HepG2 (cell line): ENCODE data around the gene KLF7. TPM values are rescaled to one million over a fixed set of nuclear protein-coding genes. Genes with fewer than 3 reads are reported as not detected.

Source experiments
- BCL6 ChIP-seq: IDR thresholded peaks from 2 replicates; pipeline ENCODE4 v1.6.1; 2016; ENCODE audit warnings: missing genetic modification reagents, missing compliant biosample characterization
- CEBPB ChIP-seq: IDR thresholded peaks from 2 replicates; pipeline ENCODE4 v1.6.1; 2011; ENCODE audit warnings: low read depth, low read length, improper control_type of control experiment, borderline replicate concordance
- ELF4 ChIP-seq: sonication (generic); formaldehyde crosslinking; IDR thresholded peaks from 2 replicates; pipeline ENCODE4 v1.5.0; 2020; ENCODE audit warnings: missing genetic modification reagents, mild to moderate bottlenecking, moderate library complexity, borderline replicate concordance
- FOXO1 ChIP-seq: sonication (generic); formaldehyde crosslinking; IDR thresholded peaks from 2 replicates; pipeline ENCODE4 v1.4.0; 2020; ENCODE audit warnings: missing genetic modification reagents
- HDAC6 ChIP-seq: fragments of 200-600 bp; sonication (generic); IDR thresholded peaks from 2 replicates; pipeline ENCODE4 v1.7.0; 2017; ENCODE audit warnings: mild to moderate bottlenecking, antibody characterized with exemption, low read length, low read depth
- KDM3A ChIP-seq: IDR thresholded peaks from 2 replicates; pipeline ENCODE4 v1.6.1; 2018; ENCODE audit warnings: low read depth, missing compliant biosample characterization
- MTF2 ChIP-seq: sonication (generic); formaldehyde crosslinking; IDR thresholded peaks from 2 replicates; pipeline ENCODE4 v1.5.0; 2020; ENCODE audit warnings: missing genetic modification reagents, borderline replicate concordance
- NR2F6 ChIP-seq, 2 experiments: IDR thresholded peaks; 2 replicates each; pipeline ENCODE4 v1.6.1; 2016; ENCODE audit warnings: antibody characterized with exemption in 1 of 2, mild to moderate bottlenecking in 1 of 2
- RARG ChIP-seq: sonication (generic); formaldehyde crosslinking; IDR thresholded peaks from 2 replicates; pipeline ENCODE4 v1.4.0; 2020; ENCODE audit warnings: low read depth, mild to moderate bottlenecking, missing genetic modification reagents
- ZBTB38 ChIP-seq: sonication (generic); formaldehyde crosslinking; IDR thresholded peaks from 2 replicates; pipeline ENCODE4 v1.5.1; 2020; ENCODE audit warnings: mild to moderate bottlenecking, missing genetic modification reagents
- ZKSCAN5 ChIP-seq: sonication (generic); formaldehyde crosslinking; IDR thresholded peaks from 2 replicates; pipeline ENCODE4 v1.5.1; 2020; ENCODE audit warnings: mild to moderate bottlenecking, missing genetic modification reagents
- ZNF143 ChIP-seq: sonication (generic); formaldehyde crosslinking; IDR thresholded peaks from 2 replicates; pipeline ENCODE4 v1.4.0; 2020; ENCODE audit warnings: missing genetic modification reagents
- ZNF607 ChIP-seq: sonication (generic); formaldehyde crosslinking; IDR thresholded peaks from 2 replicates; pipeline ENCODE4 v1.5.1; 2020; ENCODE audit warnings: missing genetic modification reagents, mild to moderate bottlenecking, borderline replicate concordance
- ZSCAN25 ChIP-seq: sonication (generic); formaldehyde crosslinking; IDR thresholded peaks from 2 replicates; pipeline ENCODE4 v1.8.0; 2022; ENCODE audit warnings: mild to moderate bottlenecking, missing genetic modification reagents
- polyA plus RNA-seq, 8 experiments: library from polyadenylated mRNA; depleted of rRNA in 3 of 8; stranded (reverse) in 7 of 8; unstranded in 1 of 8; fragments of >200 nt; fragmentation: Illumina TruSeq in 4 of 8; extraction: Trizol in 4 of 8; gene quantifications; 2 replicates each; pipeline versions ENCODE4 v1.2.1 to v1.2.3, GENCODE V29; 2011 to 2016; ENCODE audit warnings: low read depth in 4 of 8, missing spikeins in 1 of 8, mixed read lengths in 1 of 8; ENCODE audit not compliant: insufficient read depth in 1 of 8
- total RNA-seq, 5 experiments: library from RNA; depleted of rRNA; stranded (reverse); fragments of >200 nt; fragmentation: Illumina TruSeq; extraction: Trizol; gene quantifications; 2 replicates each; pipeline ENCODE4 v1.2.3, GENCODE V29; 2016; ENCODE audit warnings: low read depth in 1 of 5
- TF ChIP-seq, protein P1 (sequence below): sonication (generic); formaldehyde crosslinking; IDR thresholded peaks from 2 replicates; pipeline ENCODE4 v1.4.0; 2020; ENCODE audit warnings: missing genetic modification reagents, mild to moderate bottlenecking, borderline replicate concordance
- TF ChIP-seq, protein P2 (sequence below): sonication (generic); formaldehyde crosslinking; IDR thresholded peaks from 2 replicates; pipeline ENCODE4 v1.5.0; 2020; ENCODE audit warnings: missing genetic modification reagents
- TF ChIP-seq, protein P3 (sequence below): sonication (generic); formaldehyde crosslinking; IDR thresholded peaks from 2 replicates; pipeline ENCODE4 v1.4.0; 2020; ENCODE audit warnings: missing genetic modification reagents, borderline replicate concordance
- TF ChIP-seq, protein P4 (sequence below): sonication (generic); formaldehyde crosslinking; IDR thresholded peaks from 2 replicates; pipeline ENCODE4 v1.5.1; 2020; ENCODE audit warnings: mild to moderate bottlenecking, missing genetic modification reagents, borderline replicate concordance

Gene KLF7
- total and polyA plus RNA-seq, 2 of the 13 experiments (the other 11 are each of a cell fraction or from before 2014, with no cell fraction given) = 2.6 to 5.4 TPM

DNA sequence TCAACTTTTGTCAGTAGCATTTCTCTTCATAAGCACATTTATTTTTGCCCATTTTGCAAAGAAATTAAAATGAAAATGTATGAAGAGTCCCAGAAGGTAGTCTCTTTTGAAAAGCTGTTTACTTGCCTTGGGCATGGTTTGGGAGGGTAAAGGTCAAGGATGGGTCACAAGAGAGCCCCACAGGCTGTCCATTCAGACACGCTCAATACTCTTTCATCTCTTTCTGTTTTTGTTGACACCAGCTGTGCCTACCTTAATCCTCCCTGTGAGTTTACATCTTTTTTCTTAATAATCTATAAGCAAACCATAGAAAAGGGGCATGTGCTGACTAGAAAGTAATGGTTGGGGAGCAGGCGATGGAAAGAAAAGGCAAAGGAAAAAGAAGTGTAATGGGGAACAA is 49.6 kb upstream of the KLF7 start (continued):
- TF ChIP-seq, protein P1, sequence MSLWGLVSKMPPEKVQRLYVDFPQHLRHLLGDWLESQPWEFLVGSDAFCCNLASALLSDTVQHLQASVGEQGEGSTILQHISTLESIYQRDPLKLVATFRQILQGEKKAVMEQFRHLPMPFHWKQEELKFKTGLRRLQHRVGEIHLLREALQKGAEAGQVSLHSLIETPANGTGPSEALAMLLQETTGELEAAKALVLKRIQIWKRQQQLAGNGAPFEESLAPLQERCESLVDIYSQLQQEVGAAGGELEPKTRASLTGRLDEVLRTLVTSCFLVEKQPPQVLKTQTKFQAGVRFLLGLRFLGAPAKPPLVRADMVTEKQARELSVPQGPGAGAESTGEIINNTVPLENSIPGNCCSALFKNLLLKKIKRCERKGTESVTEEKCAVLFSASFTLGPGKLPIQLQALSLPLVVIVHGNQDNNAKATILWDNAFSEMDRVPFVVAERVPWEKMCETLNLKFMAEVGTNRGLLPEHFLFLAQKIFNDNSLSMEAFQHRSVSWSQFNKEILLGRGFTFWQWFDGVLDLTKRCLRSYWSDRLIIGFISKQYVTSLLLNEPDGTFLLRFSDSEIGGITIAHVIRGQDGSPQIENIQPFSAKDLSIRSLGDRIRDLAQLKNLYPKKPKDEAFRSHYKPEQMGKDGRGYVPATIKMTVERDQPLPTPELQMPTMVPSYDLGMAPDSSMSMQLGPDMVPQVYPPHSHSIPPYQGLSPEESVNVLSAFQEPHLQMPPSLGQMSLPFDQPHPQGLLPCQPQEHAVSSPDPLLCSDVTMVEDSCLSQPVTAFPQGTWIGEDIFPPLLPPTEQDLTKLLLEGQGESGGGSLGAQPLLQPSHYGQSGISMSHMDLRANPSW (CRISPR knock-in tag) = no peak
- TF ChIP-seq FOXO1 (CRISPR knock-in tag) (peak; percentile 75), ELF4 (no peak), NR2F6 (IDR thresholded peaks at IDR 0.05) (peak; percentile 89), NR2F6 (CRISPR knock-in tag; IDR thresholded peaks at IDR 0.05) (peak; percentile 73; the same call in 1 of the 2 replicates), ZBTB38 (no peak), ZSCAN25 (CRISPR knock-in tag) (no peak), KDM3A (CRISPR knock-in tag) (no peak), MTF2 (CRISPR knock-in tag) (no peak), ZNF607 (CRISPR knock-in tag) (no peak), CEBPB (no peak), BCL6 (CRISPR knock-in tag) (peak; percentile 42; the same call in 1 of the 2 replicates), HDAC6 (no peak), ZKSCAN5 (CRISPR knock-in tag) (no peak), ZNF143 (no peak), RARG (CRISPR knock-in tag) (no peak)
- TF ChIP-seq, protein P2, sequence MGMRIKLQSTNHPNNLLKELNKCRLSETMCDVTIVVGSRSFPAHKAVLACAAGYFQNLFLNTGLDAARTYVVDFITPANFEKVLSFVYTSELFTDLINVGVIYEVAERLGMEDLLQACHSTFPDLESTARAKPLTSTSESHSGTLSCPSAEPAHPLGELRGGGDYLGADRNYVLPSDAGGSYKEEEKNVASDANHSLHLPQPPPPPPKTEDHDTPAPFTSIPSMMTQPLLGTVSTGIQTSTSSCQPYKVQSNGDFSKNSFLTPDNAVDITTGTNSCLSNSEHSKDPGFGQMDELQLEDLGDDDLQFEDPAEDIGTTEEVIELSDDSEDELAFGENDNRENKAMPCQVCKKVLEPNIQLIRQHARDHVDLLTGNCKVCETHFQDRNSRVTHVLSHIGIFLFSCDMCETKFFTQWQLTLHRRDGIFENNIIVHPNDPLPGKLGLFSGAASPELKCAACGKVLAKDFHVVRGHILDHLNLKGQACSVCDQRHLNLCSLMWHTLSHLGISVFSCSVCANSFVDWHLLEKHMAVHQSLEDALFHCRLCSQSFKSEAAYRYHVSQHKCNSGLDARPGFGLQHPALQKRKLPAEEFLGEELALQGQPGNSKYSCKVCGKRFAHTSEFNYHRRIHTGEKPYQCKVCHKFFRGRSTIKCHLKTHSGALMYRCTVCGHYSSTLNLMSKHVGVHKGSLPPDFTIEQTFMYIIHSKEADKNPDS = no peak
- TF ChIP-seq, protein P3, sequence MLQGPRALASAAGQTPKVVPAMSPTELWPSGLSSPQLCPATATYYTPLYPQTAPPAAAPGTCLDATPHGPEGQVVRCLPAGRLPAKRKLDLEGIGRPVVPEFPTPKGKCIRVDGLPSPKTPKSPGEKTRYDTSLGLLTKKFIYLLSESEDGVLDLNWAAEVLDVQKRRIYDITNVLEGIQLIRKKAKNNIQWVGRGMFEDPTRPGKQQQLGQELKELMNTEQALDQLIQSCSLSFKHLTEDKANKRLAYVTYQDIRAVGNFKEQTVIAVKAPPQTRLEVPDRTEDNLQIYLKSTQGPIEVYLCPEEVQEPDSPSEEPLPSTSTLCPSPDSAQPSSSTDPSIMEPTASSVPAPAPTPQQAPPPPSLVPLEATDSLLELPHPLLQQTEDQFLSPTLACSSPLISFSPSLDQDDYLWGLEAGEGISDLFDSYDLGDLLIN (CRISPR knock-in tag) = no peak
- TF ChIP-seq, protein P4, sequence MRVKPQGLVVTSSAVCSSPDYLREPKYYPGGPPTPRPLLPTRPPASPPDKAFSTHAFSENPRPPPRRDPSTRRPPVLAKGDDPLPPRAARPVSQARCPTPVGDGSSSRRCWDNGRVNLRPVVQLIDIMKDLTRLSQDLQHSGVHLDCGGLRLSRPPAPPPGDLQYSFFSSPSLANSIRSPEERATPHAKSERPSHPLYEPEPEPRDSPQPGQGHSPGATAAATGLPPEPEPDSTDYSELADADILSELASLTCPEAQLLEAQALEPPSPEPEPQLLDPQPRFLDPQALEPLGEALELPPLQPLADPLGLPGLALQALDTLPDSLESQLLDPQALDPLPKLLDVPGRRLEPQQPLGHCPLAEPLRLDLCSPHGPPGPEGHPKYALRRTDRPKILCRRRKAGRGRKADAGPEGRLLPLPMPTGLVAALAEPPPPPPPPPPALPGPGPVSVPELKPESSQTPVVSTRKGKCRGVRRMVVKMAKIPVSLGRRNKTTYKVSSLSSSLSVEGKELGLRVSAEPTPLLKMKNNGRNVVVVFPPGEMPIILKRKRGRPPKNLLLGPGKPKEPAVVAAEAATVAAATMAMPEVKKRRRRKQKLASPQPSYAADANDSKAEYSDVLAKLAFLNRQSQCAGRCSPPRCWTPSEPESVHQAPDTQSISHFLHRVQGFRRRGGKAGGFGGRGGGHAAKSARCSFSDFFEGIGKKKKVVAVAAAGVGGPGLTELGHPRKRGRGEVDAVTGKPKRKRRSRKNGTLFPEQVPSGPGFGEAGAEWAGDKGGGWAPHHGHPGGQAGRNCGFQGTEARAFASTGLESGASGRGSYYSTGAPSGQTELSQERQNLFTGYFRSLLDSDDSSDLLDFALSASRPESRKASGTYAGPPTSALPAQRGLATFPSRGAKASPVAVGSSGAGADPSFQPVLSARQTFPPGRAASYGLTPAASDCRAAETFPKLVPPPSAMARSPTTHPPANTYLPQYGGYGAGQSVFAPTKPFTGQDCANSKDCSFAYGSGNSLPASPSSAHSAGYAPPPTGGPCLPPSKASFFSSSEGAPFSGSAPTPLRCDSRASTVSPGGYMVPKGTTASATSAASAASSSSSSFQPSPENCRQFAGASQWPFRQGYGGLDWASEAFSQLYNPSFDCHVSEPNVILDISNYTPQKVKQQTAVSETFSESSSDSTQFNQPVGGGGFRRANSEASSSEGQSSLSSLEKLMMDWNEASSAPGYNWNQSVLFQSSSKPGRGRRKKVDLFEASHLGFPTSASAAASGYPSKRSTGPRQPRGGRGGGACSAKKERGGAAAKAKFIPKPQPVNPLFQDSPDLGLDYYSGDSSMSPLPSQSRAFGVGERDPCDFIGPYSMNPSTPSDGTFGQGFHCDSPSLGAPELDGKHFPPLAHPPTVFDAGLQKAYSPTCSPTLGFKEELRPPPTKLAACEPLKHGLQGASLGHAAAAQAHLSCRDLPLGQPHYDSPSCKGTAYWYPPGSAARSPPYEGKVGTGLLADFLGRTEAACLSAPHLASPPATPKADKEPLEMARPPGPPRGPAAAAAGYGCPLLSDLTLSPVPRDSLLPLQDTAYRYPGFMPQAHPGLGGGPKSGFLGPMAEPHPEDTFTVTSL = peak; percentile 40; the same call in 1 of the 2 replicates
